GM11168 (cell line): ENCODE measurements around the gene SLC25A25.

Experiments
- in situ Hi-C: fragments of 300-500 bp; cut with MboI; formaldehyde crosslinking; loops from one replicate; pipeline ENCODE4 v1.12.0; 2022; ENCODE audit warnings: low sequenced_read_pairs; ENCODE audit not compliant: unreplicated experiment

SLC25A25 gene

GRCh38 chr9:128094166-128094949 lies 26.3 kb downstream of the SLC25A25 start:
- in situ Hi-C loops = no loop called here

GRCh38 chr9:128094950-128095544 lies 27.0 kb downstream of the SLC25A25 start:
- in situ Hi-C loops = no loop called here

GRCh38 chr9:128096616-128097536 lies 28.8 kb downstream of the SLC25A25 start:
- in situ Hi-C loops = no loop called here

- in situ Hi-C loops = no loop called here
These were observed 29.7 kb downstream of the SLC25A25 start for GRCh38 chr9:128097543-128098296.

GRCh38 chr9:128098297-128099230 lies 30.5 kb downstream of the SLC25A25 start:
- in situ Hi-C loops = no loop called here

GRCh38 chr9:128099231-128099931 lies 31.3 kb downstream of the SLC25A25 start:
- in situ Hi-C loops = no loop called here

GRCh38 chr9:128099932-128100491 lies 32.0 kb downstream of the SLC25A25 start:
- in situ Hi-C loops = no loop called here

GRCh38 chr9:128100581-128100980 lies 32.5 kb downstream of the SLC25A25 start:
- in situ Hi-C loops = no loop called here

- in situ Hi-C loops = no loop called here
These were observed 33.2 kb downstream of the SLC25A25 start for GRCh38 chr9:128101231-128101661.

- in situ Hi-C loops = no loop called here
These were observed 33.7 kb downstream of the SLC25A25 start for GRCh38 chr9:128101690-128102089.

GRCh38 chr9:128102196-128102595 lies 34.2 kb downstream of the SLC25A25 start:
- in situ Hi-C loops = no loop called here

- in situ Hi-C loops = no loop called here
These were observed 35.0 kb downstream of the SLC25A25 start for GRCh38 chr9:128102861-128103588.

- in situ Hi-C loops = no loop called here
These were observed 35.5 kb downstream of the SLC25A25 start for GRCh38 chr9:128103589-128103962.

GRCh38 chr9:128104171-128104618 lies 36.2 kb downstream of the SLC25A25 start:
- in situ Hi-C loops = no loop called here

- in situ Hi-C loops = no loop called here
These were observed 37.6 kb downstream of the SLC25A25 start for GRCh38 chr9:128105538-128106175.

- in situ Hi-C loops = no loop called here
These were observed 38.3 kb downstream of the SLC25A25 start for GRCh38 chr9:128106181-128106939.
